Uterus (tissue), 4 donors: ENCODE measurements around the gene UAP1. TPM values are rescaled to one million over a fixed set of nuclear protein-coding genes. Genes with fewer than 3 reads are reported as not detected.

Source experiments
- DNase-seq, 2 donors: peaks; one replicate each; pipeline ENCODE4 v3.0.0-alpha.2; 2019 to 2020
- H3K27ac ChIP-seq, 2 donors: fragments of 200-600 bp; sonication (generic); 1 replicate in 1 of 2; 2 replicates in 1 of 2; pipeline ENCODE4 v1.5.1; 2016 to 2018
- H3K27me3 ChIP-seq, 2 donors: fragments of 200-600 bp; sonication (generic); one replicate each; pipeline ENCODE4 v1.5.1; 2018 to 2019; ENCODE audit warnings: control low read depth in 1 of 2
- H3K36me3 ChIP-seq, 2 donors: fragments of 200-600 bp; sonication (generic); one replicate each; pipeline ENCODE4 v1.5.1; 2019; ENCODE audit warnings: control low read depth in 1 of 2
- H3K4me1 ChIP-seq, 2 donors: fragments of 200-600 bp; sonication (generic); one replicate each; pipeline ENCODE4 v1.5.1; 2018 to 2019; ENCODE audit warnings: control low read depth in 1 of 2
- H3K4me3 ChIP-seq, 2 donors: fragments of 200-600 bp; sonication (generic); 1 replicate in 1 of 2; 2 replicates in 1 of 2; pipeline ENCODE4 v1.5.1; 2018 to 2019; ENCODE audit warnings: mild to moderate bottlenecking in 1 of 2
- H3K9me3 ChIP-seq, 2 donors: fragments of 200-600 bp; sonication (generic); one replicate each; pipeline ENCODE4 v1.5.1; 2019; ENCODE audit warnings: control low read depth in 1 of 2
- POLR2A ChIP-seq, 2 donors: fragments of 450-650 bp; IDR thresholded peaks; one replicate each; pipeline ENCODE4 v1.6.1; 2016; ENCODE audit warnings: antibody characterized with exemption in 2 of 2, mild to moderate bottlenecking in 1 of 2, moderate library complexity in 1 of 2
- intact Hi-C: fragments of 100-400 bp; cut with DNase I; formaldehyde crosslinking; loops from one replicate; pipeline ENCODE4 v1.15.1; 2023; ENCODE audit warnings: low total_unique reads
- total RNA-seq, 4 donors: library from RNA; depleted of rRNA in 3 of 4; stranded (reverse); fragments of >200 nt in 3 of 4; gene quantifications; one replicate each; pipeline versions ENCODE4 v1.1.0 to v1.2.4, GENCODE V29; 2014 to 2023
- TF ChIP-seq, protein P1 (sequence below), 4 experiments: fragments of 200-600 bp in 2 of 4; fragments of 450-650 bp in 2 of 4; sonication (generic) in 2 of 4; IDR thresholded peaks; one replicate each; pipeline ENCODE4 v1.5.1; 2016 to 2019; ENCODE audit warnings: antibody characterized with exemption in 4 of 4, mild to moderate bottlenecking in 2 of 4, moderate library complexity in 1 of 4
- donor health status: DM: yes; HTN: yes; CAD: no.

UAP1 gene
- total RNA-seq, 4 donors from 2014 or later = 17.7 to 66.5 (median 55.0) TPM

DNA sequence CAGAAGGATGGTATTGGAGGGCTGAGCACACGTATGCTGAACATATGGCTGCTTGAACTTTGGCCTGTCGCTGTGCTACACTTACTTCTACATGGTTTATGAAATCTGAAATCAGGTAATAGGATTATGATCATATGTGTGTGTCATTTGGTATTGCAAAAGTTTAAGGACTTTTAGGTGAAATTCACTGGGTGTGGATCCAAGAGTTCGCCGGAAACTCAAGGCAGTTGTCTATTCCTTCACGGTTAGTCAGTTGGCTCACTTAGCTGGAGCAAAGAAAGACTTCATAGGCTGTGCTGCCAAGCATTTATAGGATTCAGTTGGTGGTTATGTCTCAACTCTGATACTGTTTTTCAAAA is 927 bp downstream of the UAP1 start:
- Histone ChIP-seq H3K27me3 (no peaks in the 10 kb centered on the region), H3K36me3 (no peaks in the 10 kb centered on the region), H3K27ac (peak overlapping the region; percentile 96 to 97), H3K9me3 (no peaks in the 10 kb centered on the region), H3K4me3 (peak overlapping the region; percentile 62 to 78), H3K4me1 (peaks cover 0 to 4% of the 10 kb centered on the region in 2 donors)
- TF ChIP-seq, protein P1, sequence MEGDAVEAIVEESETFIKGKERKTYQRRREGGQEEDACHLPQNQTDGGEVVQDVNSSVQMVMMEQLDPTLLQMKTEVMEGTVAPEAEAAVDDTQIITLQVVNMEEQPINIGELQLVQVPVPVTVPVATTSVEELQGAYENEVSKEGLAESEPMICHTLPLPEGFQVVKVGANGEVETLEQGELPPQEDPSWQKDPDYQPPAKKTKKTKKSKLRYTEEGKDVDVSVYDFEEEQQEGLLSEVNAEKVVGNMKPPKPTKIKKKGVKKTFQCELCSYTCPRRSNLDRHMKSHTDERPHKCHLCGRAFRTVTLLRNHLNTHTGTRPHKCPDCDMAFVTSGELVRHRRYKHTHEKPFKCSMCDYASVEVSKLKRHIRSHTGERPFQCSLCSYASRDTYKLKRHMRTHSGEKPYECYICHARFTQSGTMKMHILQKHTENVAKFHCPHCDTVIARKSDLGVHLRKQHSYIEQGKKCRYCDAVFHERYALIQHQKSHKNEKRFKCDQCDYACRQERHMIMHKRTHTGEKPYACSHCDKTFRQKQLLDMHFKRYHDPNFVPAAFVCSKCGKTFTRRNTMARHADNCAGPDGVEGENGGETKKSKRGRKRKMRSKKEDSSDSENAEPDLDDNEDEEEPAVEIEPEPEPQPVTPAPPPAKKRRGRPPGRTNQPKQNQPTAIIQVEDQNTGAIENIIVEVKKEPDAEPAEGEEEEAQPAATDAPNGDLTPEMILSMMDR (IDR thresholded peaks at IDR 0.05) = no peak
- TF ChIP-seq POLR2A (IDR thresholded peaks at IDR 0.05) = no peak
- intact Hi-C loops = no loop called here
- DNase-seq = peak in 1 of 2 donors; percentile 30

DNA sequence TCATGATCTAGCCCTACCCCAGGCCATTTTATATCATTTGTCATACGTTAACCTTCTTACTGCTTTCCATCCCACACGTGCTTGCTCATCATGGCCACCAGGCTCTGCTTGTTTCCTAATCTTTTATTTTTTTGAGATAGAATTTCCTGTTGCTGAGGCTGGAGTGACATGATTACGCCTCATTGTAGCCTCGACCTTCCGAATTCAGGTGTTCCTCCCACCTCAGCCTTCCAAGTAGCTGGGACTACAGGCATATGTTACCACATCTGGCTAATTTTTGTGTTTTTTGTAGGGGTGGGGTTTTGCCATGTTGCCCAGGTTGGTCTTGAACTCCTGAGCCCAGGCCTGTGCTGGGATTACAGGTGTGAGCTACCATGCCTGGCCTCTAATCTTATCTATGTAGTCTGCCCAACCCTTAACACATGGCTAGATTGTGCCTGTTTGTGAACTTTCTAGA is 3.3 kb downstream of the UAP1 start:
- H3K9me3 ChIP-seq = no peaks in the 10 kb centered on the region
- no peak for DNase-seq
- no peak overlapping the region for H3K4me3 ChIP-seq
- H3K36me3 ChIP-seq = no peaks in the 10 kb centered on the region
- TF ChIP-seq, protein P1 (IDR thresholded peaks at IDR 0.05) = no peak
- peaks cover 0 to 4% of the 10 kb centered on the region in 2 donors for H3K4me1 ChIP-seq
- no peak overlapping the region for H3K27ac ChIP-seq
- intact Hi-C loops = no loop called here
- no peaks in the 10 kb centered on the region for H3K27me3 ChIP-seq

DNA sequence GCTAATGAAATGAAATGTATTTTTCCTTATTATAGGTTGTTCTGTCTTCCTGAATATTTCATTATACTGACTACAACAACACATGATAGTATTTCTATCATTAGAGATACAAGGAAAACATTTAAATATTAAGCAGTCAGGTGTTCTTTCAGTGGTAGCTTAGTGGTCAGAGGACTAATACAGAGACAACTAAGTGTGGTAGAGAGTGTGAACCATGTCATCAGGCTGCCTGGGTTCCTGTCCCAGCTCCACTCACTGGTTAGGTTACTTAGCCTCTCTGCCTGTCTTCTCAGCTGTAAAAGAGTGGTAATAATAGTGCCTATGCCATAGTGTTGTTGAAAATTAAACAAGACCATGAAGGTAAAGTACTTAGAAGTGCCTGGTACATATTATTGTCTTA is 3.9 kb downstream of the UAP1 start:
- intact Hi-C loops = no loop called here
- TF ChIP-seq POLR2A (IDR thresholded peaks at IDR 0.05) = no peak
- TF ChIP-seq, protein P1 (IDR thresholded peaks at IDR 0.05) = no peak
- no peak overlapping the region for H3K27ac ChIP-seq
- no peaks in the 10 kb centered on the region for H3K27me3 ChIP-seq
- H3K4me1 ChIP-seq = peaks cover 0 to 1% of the 10 kb centered on the region in 2 donors
- no peak overlapping the region for H3K4me3 ChIP-seq
- no peaks in the 10 kb centered on the region for H3K9me3 ChIP-seq
- no peak for DNase-seq
- H3K36me3 ChIP-seq = no peaks in the 10 kb centered on the region

DNA sequence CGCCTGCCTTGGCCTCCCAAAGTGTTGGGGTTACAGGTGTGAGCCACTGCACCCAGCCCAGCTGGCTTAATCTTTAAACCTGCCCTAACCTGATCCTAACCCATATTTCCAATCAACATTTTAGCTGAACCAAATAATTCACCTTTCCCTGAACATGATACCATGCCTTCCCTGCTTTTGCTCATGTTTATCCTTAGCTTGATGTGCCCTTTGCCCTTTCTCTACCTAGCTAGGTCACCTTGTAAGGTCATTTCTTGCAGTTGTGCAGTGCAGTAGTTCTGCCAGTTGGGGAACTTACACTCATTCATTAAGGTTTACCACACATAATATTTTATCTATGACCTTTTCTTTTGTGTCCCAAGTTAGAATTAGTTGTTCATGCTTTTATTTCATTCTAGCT is 5.3 kb downstream of the UAP1 start:
- Histone ChIP-seq H3K36me3 (no peaks in the 10 kb centered on the region), H3K27ac (no peak overlapping the region), H3K9me3 (no peaks in the 10 kb centered on the region), H3K27me3 (no peaks in the 10 kb centered on the region), H3K4me1 (no peaks in the 10 kb centered on the region), H3K4me3 (no peak overlapping the region)
- no peak for DNase-seq
- no peak for TF ChIP-seq POLR2A (IDR thresholded peaks at IDR 0.05)
- TF ChIP-seq, protein P1 (IDR thresholded peaks at IDR 0.05) = no peak
- intact Hi-C loops = no loop called here

DNA sequence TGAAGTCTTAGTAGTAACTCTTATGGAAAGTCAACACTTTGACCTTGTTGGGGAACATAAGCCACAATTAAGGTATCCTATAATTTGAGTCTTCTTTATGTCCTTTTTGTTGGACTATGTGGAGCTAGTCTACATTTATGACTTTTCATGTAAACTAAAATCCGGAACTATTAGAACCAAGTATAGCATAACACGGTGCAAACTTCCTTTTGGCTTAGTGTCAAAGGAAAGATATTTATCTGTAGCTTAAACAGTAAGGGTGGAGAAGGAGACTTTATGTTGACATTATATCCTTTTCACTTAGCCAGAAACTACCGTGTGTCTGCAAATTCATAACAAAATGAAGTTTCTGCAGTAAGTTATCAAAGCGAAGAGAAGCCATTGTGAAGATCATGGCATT is 7.3 kb downstream of the UAP1 start:
- Histone ChIP-seq H3K4me3 (no peak overlapping the region), H3K27me3 (no peaks in the 10 kb centered on the region), H3K4me1 (no peaks in the 10 kb centered on the region), H3K27ac (no peak overlapping the region), H3K9me3 (no peaks in the 10 kb centered on the region), H3K36me3 (no peaks in the 10 kb centered on the region)
- intact Hi-C loops = no loop called here
- DNase-seq = no peak
- TF ChIP-seq, protein P1 (IDR thresholded peaks at IDR 0.05) = no peak
- TF ChIP-seq POLR2A (IDR thresholded peaks at IDR 0.05) = no peak
